Stimulated activated CD4-positive, alpha-beta T cell treated with anti-CD3 and anti-CD28 coated beads, Interleukin-1b, Interleukin-23, amount 100 ng/mL, for 4 hours (primary cell): ENCODE measurements around the gene EARS2.
"Not testable (repeated sequence)": the region's sequence is repeated elsewhere in the genome, so short reads cannot be mapped to it uniquely, and the experiment has no call there.

ENCODE experiments used
- DNase-seq, 2 donors: peaks; one replicate each; pipeline ENCODE4 v3.0.0-alpha.2; 2020; ENCODE audit warnings: low read depth in 2 of 2

Gene EARS2

DNA sequence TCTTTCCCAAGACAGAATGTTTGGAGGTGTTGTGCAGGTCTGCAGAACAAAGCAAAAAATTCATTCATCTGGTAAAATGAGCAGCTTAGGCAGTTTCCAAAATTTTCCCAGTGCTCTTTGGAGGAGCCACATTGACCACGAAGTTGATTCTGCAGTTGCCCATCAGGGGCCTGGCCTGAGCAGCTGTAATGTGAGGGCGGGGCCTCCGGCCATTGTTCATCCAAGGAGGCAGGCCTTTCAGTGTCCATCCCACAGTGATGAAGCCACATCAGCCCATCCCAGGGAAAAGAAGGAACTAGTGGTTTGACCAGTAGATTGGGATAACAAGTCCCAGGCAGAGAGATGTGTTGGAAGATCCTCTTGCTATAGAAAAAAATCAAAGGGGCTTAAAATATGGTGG is 10.5 kb upstream of the EARS2 start:
- DNase-seq: no peak

DNA sequence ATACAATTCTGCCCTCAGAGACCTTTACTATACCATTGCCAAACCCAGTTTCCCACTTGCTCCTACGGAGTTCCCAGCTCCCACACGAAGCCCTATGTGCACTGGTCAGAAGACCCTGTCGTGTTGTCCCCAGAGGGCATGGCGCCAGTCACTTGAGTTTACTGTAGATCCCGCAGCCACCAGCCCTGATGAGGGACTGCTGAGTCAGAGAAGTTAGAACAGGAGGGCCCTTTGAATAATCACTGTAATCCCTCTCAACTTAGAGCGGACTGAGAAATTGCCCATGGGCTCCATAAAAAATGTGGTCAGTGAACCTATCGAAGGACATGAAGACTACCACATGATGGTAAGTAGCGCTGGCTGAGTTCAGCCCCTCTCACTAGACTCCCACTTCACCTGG is 9.6 kb upstream of the EARS2 start:
- no peak for DNase-seq

DNA sequence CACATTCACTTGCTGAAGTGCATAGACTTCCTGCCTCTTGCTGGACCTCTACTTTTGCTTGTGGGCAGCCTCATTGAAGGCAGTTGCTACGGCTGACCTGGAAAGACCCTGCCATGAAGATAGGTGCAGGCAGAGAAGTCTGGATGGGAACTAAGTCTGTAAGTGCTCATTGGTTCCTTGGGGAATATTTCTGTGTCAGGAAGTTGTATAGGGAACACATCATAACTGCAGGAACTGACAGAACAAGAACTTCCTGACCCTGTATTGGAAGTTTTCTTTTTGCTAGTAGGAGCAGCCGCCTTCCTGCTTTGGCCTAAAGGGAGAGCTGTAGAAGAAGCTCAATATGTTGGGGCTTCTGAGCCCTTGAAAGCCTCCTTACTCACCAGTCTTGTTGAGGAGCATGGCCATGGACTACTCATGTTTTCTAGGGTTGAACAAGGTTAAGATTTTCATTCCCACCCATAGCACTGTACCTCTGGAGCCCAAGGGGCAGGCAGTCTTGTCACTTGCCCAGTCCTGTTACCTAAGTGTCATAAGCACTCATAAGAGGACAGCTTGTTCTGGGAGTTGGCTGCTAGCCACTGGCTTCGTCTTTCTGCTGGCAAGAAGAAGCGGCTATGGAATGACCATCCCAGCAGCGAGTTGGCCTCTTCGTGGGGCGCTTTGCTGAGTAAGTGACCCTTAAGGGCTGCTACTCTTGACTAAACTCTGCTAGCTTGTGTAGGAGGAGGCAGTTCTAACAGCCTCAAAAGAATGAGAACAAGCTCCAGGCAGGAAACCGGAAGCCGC is 7.6 kb upstream of the EARS2 start:
- no peak for DNase-seq

DNA sequence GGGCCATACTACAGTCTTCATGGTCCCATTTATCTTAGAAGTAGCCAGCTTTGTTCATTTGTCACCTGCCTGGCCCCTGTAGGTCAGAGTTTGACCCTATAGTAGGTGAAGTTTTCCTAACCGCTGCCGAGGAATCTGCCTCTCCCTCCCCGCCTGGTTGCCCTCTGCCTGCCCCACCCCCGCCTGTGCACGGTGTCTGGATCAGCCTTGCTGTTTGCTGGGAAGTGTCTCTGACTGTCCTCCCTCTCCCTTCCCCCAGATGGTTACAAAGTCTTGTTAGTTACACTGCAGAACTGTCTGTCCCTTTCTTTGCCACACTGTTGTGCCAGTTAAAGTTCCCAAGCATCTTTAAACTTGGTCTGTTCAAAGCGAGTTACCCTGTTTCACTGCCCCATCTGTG is 6.0 kb upstream of the EARS2 start:
- no peak for DNase-seq

DNA sequence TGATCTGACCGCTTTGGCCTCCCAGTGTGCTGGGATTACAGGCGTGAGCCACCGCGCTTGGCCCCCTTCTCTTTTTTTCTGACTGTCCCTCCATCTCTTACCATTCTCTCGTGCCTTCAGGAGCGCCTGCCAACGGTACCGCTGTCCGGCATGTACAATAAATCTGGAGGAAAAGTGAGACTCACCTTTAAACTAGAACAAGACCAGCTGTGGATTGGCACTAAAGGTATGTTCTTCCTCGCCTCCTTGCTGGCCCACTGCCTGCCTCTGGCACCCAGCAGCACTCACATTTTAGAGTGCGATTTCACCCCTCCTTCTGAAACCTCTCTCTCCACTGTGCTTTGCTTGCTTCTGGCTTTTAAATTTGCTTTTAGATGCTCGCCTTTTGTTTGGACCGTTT is 5.4 kb upstream of the EARS2 start:
- DNase-seq: no peak

DNA sequence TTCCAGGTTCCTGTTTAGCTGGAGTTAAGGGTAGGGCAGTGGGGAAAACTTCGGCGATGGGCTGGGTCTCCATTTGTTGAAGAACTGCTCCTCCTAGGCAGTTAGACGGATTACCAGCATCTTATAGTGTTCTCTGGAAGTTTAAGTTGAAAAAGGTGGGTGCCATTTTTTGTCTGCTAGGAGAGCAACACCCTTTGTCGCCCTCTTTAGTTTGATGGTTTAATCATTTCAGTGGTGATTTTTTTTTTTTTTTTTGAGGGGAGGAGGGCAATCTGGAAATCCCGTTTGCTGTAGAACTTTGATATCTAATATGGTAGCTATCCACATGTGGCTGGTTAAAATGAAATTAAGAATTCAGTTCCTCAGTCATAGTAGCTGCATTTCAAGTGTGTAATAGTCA is 4.4 kb upstream of the EARS2 start:
- DNase-seq: no peak

DNA sequence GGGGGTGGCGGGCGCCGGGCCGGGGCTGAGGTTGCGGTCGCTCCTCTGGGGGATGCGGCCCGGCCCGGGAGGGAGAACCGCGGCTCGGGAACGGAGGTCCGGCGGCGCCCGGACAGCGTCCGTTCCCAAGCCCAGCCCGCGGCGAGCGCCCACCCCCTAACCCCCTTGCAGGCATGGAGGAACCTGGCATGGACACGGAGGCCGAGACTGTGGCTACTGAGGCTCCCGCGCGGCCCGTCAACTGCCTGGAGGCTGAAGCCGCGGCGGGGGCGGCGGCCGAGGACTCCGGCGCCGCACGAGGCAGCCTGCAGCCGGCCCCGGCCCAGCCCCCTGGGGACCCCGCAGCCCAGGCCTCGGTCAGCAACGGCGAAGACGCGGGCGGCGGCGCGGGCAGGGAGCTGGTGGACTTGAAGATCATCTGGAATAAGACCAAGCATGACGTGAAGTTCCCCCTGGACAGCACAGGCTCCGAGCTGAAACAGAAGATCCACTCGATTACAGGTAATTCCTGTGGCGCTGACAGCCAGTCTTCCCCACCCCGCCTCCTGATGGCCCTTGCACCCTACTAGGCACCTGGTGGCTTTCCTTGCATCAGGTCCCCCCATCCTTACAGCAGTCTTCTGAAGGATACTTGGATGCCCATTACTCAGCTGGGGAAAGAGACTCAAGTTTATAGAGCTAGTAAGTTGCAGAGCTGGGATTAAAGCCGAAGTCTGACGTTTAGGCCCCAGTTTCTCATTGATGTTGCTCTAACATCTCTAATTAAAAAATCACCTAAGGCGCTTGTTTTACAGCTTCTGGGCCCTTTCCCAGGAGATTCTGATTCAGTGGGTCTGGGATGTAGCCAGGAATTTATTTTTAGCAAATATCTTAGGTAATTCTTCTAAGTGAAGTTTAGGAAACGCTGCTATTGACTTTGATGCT is 891 bp upstream of the EARS2 start:
- peak in 1 of 2 donors; percentile 18 for DNase-seq

DNA sequence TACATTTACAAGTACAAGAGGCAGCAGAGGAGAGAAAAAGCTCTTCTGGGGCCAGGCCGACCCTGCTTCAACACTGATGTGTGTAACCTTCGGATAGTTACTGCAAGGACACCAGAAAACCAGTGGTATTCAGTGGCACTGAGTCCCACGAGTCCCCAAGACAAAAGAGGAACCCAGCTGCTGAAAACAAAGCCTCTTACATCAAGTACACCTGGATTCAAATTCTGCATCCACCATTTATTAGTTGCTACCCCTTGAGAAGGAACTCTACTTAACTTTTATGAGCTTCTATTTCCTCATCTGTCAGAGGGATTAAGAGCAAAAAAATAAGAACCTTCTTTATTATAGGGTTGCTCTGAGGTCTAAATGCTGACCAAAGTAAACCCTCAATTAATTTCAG is 2.6 kb downstream of the EARS2 start:
- DNase-seq: no peak

DNA sequence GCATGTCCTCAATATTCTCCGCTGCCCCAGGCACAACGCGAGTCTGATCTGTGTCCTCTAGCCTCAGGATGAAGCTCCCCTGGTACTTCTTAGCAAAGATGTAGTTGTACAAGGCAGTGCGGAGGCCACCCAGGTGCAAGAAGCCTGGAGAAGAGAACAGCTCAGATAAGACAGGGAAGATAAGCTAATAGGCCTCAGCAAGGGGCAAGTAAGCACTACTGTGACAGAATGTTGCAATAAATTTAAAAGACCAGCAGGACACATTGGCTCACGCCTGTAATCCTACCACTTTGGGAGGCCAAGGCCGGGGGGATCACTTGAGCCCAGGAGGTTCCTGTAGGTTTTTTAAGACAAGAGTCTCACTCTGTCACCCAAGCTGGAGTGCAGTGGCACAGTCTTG is 5.0 kb downstream of the EARS2 start:
- DNase-seq: no peak

DNA sequence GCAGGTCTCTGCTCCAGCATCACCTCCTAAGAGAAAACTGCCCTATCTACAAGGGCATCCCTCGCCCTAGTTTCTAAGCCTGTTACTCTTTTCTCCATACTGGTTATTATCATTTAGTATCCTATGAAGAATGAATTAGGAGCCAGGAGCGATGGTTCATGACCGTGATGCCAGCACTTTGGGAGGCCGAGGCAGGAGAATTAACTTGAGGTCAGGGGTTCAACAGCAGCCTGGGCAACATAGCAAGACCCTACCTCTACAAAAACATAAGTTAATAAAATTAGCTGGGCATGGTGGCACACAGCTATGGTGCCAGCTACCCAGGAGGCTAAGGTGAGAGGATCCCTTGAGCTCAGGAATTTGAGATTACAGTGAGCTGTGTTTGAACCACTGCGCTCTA is 7.2 kb downstream of the EARS2 start:
- no peak for DNase-seq

DNA sequence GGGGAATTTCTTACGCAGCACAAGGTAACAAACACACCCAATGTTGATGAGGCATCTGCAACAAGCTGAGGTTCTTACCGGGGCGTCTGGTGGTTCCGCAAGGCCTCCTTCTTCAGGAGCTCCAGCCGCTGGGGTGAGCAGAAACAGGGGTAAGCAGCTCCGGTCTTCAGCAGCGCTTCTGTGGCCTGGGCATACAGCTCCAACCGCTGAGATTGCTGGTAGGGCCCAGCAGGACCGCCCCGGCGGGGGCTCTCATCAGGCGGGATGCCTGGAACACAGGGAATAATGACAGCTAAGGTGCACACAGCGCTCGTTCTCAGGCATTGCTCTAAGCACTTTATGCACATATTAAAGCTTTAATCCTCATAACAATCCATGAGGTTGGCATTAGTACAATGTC is 12.7 kb downstream of the EARS2 start:
- DNase-seq: no peak

DNA sequence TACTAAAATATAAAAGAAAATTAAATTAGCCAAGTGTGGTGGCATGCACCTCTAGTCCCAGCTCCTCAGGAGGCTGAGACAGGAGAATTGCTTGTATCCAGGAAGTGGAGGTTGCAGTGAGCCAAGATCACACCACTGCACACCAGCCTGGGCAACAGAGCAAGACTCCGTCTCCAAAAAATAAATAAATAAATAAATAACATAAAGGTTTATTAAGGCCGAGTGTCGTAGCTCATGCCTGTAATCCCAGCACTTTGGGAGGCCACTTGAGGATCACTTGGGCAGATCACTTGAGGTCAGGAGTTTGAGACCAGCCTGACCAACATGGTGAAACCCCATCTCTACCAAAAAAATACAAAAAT is 16.4 kb downstream of the EARS2 start:
- not testable (repeated sequence) for DNase-seq

DNA sequence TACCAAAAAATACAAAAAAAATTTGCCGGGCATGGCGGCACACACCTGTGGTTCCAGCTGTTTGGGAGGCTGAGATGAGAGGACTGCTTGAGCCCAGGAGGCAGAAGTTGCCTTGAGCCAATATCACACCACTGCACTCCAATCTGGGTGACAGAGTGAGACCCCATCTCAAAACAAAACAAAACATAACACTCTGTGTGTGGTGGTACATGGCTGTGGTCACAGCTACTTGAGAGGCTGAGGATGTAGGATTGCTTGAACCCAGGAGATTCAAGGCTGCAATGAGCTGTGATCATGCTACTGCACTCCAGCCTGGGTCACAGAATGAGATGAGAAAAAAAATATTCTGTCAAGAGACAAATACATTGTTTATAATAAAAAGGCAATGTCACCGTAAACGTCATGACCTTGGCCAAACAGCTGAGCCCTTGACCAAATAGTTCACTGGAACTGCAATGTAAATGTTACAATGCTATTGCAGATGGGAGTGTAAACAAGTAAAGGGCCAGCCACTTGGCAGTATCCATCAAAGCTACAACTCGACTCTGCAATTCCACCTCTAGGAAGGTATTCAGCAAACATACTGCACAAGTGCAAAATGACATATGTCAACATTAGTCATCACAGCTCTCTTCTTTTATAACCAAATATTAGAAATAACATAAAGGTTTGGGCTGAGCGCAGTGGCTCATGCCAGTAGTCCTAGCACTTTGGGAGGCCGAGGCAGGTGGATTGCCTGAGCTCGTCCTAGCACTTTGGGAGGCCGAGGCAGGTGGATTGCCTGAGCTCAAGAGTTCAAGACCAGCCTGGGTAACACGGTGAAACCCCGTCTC is 16.9 kb downstream of the EARS2 start:
- no peak for DNase-seq

DNA sequence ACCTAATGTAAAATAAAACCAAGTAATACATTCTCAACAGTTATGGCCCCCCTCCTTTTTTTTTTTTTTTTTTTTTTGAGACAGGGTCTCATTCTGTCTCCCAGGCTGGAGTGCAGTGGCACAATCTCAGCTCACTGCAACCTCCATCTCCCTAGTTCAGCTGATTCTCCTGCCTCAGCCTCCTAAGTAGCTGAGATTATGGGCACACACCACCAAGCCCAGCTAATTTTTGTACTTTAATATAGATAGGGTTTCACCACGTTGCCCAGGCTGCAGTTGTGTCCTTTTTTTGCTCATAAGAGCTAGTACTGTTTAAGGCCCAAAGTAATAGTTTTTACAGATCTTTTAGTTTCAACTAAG is 18.3 kb downstream of the EARS2 start:
- no peak for DNase-seq

DNA sequence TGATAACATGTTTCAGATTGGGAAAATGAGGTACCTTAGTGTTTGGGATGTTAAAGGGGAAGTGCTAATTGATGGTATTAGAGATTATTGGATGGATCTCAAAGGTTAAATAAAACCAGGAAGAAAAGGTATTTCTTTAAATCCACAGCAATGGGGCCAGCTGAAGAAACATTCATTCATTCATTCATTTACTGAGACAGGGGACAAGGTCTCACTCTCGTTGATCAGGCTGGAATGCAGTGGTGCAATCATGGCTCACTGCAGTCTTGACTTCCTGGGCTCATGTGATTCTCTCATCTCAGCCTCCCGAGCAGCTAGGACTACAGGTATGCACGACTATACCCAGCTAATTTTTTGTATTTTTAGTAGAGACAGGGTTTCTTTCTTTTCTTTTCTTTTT is 19.8 kb downstream of the EARS2 start:
- DNase-seq: no peak

DNA sequence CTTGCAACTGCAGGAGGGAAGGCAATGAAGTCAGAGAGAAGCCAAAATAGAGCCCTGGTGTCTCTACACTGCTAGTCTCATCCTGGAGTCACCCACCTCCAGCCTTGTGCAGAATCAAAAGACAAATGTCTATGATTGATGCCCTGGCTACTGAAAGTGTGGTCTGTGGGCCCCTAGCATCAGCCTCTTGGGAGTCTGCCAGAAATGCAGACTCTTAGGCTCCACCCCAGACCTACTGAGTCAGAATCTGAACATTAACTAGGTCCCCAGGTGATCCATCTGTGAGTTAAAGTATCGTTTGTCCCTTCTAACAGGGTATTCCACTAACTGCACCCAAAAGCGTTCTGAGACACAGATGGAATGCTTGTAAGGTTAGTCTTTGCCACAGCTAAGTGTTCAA is 21.2 kb downstream of the EARS2 start:
- DNase-seq: no peak

DNA sequence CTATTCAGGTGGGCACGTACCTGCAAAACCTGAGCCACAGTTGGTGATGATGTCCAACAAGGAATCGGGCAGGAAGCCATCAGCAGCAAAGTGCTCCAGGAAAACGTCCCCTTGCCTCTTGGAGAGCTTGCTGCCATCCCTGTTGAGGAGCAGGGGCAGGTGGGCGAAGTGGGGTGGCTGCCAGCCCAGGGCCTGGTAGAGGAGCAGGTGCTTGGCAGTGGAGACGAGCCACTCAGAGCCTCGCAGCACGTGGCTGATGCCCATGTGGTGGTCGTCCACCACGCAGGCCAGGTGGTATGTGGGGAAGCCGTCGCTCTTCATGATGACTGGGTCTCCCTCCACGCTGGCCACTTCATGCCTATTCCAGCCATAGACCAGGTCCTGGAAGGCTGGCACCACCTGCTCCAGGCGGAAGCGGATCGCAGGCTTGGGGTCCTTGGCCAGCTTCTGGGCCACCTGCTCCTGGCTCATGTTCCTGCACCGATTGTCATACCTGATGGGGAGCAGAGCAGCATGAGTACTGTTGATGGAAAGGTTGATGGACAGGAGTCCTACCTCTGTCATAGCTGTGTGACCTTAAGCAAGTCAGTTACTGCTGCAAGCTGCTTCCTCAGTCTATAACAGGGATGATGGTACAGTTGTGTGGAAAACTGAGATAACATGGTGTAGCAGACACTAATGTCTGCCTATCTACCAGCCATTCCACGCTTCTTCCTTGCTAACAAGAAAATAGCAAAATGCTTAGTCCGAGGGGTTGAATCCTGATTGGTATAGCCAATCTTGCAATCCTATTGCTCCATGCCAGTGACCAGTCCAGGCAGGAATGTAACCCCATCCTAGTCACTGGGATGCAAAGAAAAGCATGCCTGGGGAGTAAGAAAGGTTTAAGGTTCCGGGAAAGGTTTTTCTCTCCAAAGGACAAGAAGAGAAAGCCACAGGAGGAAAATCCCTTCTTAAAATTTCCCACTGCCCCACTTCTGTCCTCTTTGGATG is 22.0 kb downstream of the EARS2 start:
- DNase-seq: no peak

DNA sequence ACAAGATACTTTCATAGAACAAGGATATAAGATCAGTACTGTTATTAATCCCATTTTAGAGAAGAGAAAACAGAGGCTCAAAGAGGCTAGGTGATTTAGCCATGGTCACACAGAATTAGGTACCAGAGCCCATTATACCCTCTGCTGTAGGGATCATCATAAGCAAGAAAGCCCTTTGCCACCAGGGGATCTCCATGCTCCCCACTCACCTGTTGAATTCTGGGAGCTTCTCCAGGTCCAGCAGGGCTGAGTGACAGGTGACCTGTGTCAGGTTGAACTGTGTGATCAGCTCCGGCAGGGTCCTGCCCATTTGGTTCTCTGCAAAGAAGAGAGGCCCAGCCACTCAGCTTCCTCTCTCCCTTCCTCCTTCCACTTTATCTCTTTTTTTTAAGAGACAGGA is 24.7 kb downstream of the EARS2 start:
- DNase-seq: no peak

DNA sequence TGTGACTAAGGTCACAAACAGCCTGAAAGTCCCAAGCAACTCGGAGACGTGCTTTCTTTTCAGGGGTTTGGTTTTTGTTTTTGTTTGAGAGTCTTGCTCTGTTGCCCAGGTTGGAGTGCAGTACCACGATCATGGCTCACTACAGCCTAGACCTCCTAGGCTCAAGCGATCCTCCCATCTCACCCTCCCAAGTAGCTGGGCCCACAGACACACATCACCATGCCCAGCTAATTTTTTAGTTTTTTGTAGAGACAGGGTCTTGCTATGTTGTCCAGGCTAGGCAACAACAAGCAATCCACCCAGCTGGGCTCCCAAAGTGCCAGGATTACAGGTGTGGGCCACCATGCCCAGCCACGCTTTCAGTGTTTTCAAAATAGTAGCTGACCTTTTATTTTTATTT is 27.1 kb downstream of the EARS2 start:
- no peak for DNase-seq

DNA sequence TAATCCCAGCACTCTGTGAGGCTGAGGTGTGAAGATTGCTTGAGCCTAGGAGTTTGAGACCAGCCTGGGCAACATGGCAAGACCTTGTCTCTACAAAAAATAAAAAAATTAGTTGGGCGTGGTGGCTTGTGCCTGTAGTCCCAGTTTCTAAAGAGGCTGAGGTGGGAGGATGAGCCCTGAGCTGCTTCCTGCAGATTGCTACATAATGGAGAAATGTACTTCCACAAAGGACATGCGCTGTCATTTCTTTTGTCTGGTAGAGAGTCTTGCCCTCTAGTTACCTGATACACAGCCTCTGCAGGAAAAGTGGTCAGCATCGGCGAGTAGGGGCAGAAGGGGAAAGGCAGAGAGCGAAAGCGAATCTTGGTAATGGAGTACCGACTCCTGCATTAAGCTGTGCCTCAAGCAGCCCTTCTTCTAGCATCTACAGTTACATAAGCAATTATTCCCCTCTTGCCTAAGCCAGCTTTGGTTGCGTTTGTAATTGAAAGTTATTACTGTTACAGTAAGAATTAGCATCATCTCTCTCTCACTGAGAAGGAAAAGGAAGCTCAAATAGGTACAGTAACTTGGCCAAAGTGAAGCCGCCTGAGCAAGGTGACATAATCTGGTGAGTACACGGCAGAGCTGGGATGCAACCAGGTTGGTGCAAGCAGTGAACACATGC is 28.4 kb downstream of the EARS2 start:
- no peak for DNase-seq
